Stomach (tissue), 4 donors: Measurements from ENCODE around the gene VPS54.

Source experiments
- EP300 ChIP-seq: sonication (generic); formaldehyde crosslinking; IDR thresholded peaks from one replicate; pipeline ENCODE4 v1.6.1; 2017; ENCODE audit warnings: antibody characterized with exemption
- TF ChIP-seq, protein P1 (sequence below), 7 experiments: fragments of 450-650 bp in 4 of 7; fragments of 200-600 bp in 3 of 7; sonication (generic) in 3 of 7; IDR thresholded peaks; one replicate each; pipeline ENCODE4 v1.5.1; 2016 to 2019; ENCODE audit warnings: antibody characterized with exemption in 7 of 7, control low read depth in 2 of 7, mild to moderate bottlenecking in 1 of 7

GRCh38 chr2:63891488-63892030 lies 127.7 kb downstream of the VPS54 start:
- TF ChIP-seq, protein P1, sequence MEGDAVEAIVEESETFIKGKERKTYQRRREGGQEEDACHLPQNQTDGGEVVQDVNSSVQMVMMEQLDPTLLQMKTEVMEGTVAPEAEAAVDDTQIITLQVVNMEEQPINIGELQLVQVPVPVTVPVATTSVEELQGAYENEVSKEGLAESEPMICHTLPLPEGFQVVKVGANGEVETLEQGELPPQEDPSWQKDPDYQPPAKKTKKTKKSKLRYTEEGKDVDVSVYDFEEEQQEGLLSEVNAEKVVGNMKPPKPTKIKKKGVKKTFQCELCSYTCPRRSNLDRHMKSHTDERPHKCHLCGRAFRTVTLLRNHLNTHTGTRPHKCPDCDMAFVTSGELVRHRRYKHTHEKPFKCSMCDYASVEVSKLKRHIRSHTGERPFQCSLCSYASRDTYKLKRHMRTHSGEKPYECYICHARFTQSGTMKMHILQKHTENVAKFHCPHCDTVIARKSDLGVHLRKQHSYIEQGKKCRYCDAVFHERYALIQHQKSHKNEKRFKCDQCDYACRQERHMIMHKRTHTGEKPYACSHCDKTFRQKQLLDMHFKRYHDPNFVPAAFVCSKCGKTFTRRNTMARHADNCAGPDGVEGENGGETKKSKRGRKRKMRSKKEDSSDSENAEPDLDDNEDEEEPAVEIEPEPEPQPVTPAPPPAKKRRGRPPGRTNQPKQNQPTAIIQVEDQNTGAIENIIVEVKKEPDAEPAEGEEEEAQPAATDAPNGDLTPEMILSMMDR (IDR thresholded peaks at IDR 0.05), result no peak
- TF ChIP-seq EP300, result no peak
